Measurements from ENCODE around the gene ATP5MG. TPM values are rescaled to one million over a fixed set of nuclear protein-coding genes. Genes with fewer than 3 reads are reported as not detected.

ATP5MG gene
- total RNA-seq, 4 donors from 2014 or later: 38.1 to 57.1 (median 51.9) TPM

DNA sequence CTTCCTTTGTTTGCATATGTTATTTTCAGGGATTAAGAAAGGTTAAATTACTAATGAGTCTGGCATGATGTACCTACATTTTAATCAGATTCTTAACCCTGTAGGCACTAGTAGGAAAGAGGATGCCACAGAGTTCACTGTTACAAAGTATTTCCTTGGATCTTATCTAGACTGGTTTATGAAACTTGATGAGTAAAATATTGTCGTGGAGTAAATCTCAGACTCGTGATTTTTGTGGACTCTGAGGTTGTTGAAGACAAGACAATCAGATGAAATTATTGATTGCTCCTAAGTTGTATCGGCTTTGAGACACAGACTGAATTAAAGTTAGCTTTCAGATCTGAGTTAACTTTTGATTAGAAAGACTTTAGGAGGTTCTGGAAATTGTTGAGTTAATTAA is 40.9 kb downstream of the ATP5MG start:
- TF ChIP-seq, protein P1, sequence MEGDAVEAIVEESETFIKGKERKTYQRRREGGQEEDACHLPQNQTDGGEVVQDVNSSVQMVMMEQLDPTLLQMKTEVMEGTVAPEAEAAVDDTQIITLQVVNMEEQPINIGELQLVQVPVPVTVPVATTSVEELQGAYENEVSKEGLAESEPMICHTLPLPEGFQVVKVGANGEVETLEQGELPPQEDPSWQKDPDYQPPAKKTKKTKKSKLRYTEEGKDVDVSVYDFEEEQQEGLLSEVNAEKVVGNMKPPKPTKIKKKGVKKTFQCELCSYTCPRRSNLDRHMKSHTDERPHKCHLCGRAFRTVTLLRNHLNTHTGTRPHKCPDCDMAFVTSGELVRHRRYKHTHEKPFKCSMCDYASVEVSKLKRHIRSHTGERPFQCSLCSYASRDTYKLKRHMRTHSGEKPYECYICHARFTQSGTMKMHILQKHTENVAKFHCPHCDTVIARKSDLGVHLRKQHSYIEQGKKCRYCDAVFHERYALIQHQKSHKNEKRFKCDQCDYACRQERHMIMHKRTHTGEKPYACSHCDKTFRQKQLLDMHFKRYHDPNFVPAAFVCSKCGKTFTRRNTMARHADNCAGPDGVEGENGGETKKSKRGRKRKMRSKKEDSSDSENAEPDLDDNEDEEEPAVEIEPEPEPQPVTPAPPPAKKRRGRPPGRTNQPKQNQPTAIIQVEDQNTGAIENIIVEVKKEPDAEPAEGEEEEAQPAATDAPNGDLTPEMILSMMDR (IDR thresholded peaks at IDR 0.05): no peak
- no peak for ATAC-seq (ENCODE audit: low FRiP score)
- DNase-seq (ENCODE audit: low spot score): no peak

DNA sequence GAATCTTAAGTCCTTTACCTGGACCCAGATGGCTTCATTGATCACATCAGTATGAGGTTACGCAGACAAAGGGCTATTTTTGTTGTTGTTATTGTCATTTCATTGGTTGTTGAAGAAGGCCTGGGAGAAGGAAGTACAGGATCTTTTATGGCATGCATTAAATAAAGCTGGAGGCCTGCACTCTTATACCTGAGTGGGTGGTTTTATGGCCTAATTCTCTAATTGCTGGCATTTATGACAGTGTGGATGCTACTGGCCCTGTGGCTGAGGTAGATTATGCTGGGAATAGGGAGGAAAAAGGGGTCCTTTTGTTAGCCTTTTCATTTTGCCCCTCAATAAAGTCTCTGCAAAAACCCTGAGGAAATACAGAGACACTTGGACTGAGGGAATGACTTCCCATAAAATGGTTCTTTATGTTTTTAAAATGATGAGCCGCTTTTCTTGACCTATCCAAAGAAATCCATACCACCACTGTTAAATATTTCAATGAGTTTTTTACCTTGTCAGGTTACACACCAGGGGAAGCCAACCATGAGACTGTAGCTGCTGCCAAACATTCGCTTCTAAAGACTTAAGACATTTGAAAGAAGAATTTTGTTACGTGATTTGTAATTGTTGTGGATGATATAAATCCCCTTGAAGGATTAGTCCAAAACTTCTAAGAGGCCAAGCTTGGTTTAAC is 41.6 kb downstream of the ATP5MG start:
- no peak for ATAC-seq (ENCODE audit: low FRiP score)
- TF ChIP-seq, protein P1 (IDR thresholded peaks at IDR 0.05): no peak
- no peak for DNase-seq (ENCODE audit: low spot score)

DNA sequence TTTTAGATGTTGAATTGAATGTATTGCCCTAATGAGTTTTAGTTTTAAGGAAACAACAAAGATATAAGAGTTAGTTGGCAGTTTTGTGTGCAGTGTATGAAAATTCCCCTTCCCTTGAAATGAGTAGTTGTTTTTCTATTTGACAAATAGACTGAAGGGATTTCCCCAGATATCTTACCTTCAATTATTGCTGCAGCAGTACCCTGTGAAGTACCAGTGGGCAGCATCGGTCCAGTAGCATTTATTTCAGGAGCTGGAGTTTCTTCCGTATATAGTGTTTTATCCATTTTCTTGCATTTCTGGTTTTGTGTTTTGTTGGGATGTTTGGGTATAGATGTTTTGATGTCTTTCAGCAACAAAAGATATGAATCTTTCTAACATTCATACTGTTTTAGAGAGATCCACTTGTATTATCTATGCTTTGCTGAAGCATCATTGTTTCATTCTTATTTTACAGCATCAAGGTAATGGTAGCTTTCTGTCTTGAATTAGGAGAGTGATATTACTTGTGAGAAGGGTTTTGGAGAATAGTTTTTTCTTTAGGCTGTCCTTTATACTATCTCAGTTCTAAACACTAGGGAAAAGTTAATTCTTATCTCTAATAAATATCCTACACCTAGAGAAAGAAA is 42.3 kb downstream of the ATP5MG start:
- DNase-seq (ENCODE audit: low spot score) (no peak), ATAC-seq (ENCODE audit: low FRiP score) (no peak)
- TF ChIP-seq, protein P1 (IDR thresholded peaks at IDR 0.05): no peak

DNA sequence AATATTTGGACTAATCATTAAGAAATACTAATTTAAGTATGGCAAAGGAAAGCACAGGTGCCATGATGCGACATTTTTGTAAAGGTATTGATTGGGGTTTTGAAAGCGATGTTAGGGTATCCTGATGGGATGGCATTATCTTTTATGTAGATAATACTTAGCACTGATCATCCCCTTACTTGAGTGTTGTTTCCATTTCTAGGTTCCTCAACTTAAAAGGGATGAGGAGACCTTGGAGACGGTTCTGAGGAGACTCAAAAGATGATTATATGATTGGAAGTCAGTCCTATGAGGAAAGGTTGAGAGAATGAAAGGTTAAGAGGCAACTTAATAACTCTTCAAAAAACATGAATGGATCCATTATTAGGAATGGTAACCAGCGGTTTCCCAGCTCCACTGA is 46.0 kb downstream of the ATP5MG start:
- ATAC-seq (ENCODE audit: low FRiP score) (no peak), DNase-seq (ENCODE audit: low spot score) (no peak)
- TF ChIP-seq, protein P1 (IDR thresholded peaks at IDR 0.05): no peak

DNA sequence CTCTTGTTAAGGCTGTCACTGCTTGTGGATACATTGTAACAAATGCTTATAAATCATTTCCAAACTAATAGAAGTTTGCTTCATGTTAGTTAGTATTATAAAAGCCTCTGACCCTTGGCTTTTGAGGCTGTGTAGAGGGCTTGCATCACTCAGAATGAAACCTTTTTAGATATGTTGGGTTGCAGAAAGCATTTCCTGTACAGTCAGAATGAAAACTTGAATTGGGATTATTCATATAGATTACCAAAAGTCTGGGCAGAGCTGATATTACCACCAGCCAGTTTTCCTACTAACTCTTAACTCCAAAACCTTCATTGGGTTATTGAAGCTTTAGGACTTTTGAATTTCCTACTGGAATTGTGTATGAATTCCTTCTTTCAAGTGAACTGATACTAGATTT is 46.9 kb downstream of the ATP5MG start:
- TF ChIP-seq, protein P1 (IDR thresholded peaks at IDR 0.05): no peak
- DNase-seq (ENCODE audit: low spot score): no peak
- no peak for ATAC-seq (ENCODE audit: low FRiP score)

DNA sequence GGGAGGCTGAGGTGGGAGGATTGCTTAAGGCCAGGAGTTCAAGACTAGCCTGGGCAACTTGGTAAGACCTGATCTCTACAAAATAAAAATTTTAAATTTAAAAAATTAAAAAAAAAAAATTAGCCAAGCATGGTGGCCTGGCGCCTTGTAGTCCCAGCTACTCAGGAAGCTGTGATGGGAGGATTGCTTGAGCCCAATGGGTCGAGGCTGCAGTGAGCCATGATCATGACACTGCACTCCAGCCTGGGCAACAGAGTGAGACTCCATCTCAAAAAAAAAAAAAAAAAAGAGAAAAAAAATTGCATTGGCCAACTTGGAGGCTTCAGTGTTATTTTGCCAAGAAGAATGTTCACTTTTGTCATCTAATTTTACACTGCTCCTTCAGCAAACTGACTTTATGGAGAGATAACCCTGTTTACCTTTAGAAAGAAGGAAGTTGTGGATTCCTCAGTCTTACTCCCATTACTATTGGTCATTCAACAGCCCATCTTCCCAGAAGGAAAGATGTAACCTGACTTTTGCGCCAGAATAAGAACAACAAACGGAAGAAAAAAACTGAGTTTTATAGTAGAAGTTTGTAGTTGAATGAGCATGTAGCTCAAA is 48.0 kb downstream of the ATP5MG start:
- ATAC-seq (ENCODE audit: low FRiP score): no peak
- TF ChIP-seq, protein P1 (IDR thresholded peaks at IDR 0.05): no peak
- DNase-seq (ENCODE audit: low spot score): no peak

Measured in omental fat pad (tissue), 4 donors.